NCI-H345 treated with DMSO at 0.1 percent for 48 hours (cell line): ENCODE data around the gene AP4M1.
"Not testable (repeated sequence)": the region's sequence is repeated elsewhere in the genome, so short reads cannot be mapped to it uniquely, and the experiment has no call there.

Experiments used
- DNase-seq: peaks from one replicate; lab custom pipeline; 2025; ENCODE audit not compliant: unreplicated experiment; lab: John Stamatoyannopoulos, UW

AP4M1 gene

GRCh38 chr7:100130220-100130607 lies 28.8 kb downstream of the AP4M1 start:
- not testable (repeated sequence) for DNase-seq

DNA sequence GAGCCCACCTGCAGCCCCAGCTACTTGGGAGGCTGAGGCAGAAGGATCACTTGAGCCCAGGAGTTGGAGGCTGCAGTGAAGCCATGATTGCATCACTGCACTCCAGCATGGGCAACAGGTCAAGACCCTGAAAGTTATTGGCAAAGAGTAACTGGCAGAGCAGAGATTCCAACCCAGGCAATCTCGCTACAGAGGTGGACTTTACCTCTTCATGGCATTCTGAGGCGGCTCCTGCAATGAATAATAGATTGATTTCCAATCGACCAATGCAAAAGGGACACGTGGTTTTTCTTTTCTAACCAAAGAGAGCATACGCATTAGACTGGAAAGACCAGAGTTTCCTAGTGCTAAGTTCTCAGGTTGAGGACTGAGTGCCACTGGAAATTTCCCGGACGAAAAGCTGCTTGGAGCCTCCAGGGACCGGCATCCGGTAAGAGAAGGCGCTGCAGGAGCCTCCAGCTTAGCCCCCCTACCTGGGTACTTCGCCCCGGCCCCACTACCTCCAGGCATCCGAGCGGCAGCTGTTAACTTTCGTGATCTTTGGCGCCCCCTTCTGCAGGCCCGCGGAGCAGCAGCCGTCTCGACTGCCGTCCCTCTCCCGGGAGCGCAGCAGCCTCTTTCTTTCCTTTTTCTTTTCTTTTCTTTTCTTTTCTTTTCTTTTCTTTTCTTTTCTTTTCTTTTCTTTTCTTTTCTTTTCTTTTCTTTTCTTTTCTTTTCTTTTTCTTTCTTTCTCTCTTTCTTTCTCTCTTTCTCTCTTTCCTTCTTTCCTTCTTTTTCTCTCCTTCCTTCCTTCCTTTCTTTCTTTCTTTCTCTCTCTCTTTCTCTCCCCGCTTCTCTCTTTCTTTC lies 29.4 kb downstream of the AP4M1 start:
- DNase-seq: peak; percentile 57

DNA sequence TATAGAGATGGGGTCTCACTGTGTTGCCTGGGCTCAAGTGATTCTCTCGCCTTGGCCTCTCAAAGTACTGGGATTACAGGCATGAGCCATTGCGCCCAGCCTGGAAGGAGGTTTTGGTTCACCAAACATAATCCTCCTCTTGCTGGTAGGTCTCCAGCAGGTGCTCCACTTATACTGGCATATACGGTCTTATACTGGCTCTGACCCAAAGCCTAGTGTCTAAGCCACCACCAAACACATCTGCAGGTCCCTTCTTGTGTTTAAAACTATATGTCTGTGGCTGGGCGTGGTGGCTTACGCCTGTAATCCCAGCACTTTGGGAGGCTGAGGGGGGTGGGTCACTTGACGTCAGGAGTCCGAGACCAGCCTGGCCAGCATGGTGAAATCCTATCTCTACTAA lies 30.7 kb downstream of the AP4M1 start:
- no peak for DNase-seq

DNA sequence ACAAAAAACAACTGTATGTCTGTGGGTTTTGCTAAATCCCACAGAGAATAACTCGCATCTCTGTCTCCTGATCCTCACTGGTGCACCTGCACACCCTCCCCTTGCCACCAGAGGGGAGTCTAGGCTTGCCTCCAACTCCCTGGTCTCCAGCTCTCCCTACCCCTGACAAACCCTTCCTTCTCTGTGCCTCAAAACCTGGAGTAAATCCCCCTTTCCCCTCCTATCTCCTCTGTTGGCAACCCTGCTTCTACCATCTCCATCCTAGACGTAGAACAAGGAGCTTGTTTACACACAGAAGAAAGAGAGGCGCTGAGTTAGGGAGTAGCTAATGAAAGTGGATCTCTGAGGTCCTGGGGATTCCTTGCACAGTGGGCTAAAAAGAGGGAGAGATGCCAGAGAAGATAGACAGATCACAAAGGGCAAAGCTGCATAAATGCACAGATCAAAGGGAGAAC lies 31.3 kb downstream of the AP4M1 start:
- DNase-seq: peak; percentile 24

DNA sequence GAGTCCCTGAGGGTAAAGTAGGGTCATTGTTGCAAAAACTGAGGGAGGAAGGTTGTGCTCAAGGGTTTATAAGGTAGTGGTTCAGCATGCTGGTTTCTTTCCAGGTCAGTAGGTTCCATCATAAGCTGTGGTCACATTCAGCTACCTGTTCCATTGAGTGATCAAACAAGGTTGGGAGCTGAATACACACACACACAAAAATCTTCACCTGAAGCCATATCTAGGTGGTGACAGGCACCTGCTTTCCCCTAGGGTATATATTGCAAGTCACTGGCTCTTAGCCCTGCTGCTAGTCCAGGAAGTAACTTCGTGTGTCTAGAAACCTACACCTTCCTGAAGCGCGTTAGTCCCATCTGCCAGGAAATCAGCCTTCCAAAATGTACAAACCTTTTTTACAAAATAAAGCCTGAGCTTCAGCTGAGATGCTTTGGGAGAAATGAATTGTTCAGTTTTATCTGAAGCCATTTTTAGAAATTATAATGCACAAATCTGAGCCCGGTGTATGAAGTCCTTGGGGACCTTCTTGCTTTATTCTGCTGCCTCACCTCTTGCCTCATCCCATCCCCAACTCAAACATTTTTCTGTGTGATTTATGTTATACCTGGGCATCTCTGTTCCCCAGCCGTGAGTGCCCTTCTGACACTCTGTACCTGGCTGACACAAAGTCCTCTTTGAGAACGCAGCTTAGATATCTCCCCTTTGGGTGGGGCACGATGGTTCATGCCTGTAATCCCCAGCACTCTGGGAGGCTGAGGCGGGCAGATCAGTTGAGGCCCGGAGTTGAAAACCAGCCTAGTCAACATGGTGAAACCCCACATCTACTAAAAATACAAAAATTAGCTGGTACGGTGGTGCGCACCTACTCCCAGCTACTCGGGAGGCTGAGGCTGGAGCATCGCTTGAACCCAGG lies 36.7 kb downstream of the AP4M1 start:
- no peak for DNase-seq

GRCh38 chr7:100141555-100141949 lies 40.1 kb downstream of the AP4M1 start:
- no peak for DNase-seq

- no peak for DNase-seq
Observed at GRCh38 chr7:100142461-100142860, 41.0 kb downstream of the AP4M1 start.

- not testable (repeated sequence) for DNase-seq
Observed at GRCh38 chr7:100146350-100146749, 44.9 kb downstream of the AP4M1 start.

DNA sequence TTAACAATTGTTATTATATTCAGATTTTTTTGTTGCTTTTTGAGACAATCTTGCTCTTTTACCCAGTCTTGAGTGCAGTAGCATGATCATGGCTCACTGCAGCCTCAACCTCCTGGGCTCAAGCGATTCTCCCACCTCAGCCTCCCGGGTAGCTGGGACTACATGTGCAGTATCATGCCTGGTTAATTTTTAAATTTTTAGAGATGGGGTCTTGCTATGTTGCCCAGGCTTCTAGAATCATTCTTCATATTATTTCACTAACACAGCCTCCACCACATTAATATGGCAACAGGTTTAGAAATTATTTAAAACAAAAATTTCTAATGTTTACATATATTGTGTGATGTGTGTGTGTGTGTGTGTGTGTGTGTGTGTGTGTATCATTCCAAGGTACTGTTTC lies 45.8 kb downstream of the AP4M1 start:
- no peak for DNase-seq

DNA sequence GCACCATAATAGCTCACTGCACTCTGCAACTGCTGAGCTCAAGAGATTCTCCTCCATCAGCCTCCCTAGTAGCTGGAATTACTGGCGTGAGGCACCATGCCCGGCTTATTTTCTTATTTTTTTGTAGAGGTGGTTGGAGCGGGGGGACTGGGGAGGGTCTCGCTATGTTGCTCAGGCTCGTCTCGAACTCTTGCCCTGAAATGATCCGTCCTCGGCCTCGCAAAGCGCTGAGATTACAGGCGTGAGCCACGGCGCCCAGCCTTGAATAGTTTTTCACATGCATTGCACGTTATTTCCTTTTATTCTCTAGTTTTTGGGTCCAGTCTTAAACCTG lies 46.7 kb downstream of the AP4M1 start:
- no peak for DNase-seq

- DNase-seq: peak; percentile 99
Observed at GRCh38 chr7:100148559-100149328, 47.3 kb downstream of the AP4M1 start, which contains the start of gene LAMTOR4. LAMTOR4 (plus strand) TSS chr7:100148918; CDS start chr7:100148973, 55 bp downstream.

GRCh38 chr7:100152404-100152803 lies 51.0 kb downstream of the AP4M1 start:
- no peak for DNase-seq

- no peak for DNase-seq
Observed at GRCh38 chr7:100152937-100153666, 51.7 kb downstream of the AP4M1 start.

DNA sequence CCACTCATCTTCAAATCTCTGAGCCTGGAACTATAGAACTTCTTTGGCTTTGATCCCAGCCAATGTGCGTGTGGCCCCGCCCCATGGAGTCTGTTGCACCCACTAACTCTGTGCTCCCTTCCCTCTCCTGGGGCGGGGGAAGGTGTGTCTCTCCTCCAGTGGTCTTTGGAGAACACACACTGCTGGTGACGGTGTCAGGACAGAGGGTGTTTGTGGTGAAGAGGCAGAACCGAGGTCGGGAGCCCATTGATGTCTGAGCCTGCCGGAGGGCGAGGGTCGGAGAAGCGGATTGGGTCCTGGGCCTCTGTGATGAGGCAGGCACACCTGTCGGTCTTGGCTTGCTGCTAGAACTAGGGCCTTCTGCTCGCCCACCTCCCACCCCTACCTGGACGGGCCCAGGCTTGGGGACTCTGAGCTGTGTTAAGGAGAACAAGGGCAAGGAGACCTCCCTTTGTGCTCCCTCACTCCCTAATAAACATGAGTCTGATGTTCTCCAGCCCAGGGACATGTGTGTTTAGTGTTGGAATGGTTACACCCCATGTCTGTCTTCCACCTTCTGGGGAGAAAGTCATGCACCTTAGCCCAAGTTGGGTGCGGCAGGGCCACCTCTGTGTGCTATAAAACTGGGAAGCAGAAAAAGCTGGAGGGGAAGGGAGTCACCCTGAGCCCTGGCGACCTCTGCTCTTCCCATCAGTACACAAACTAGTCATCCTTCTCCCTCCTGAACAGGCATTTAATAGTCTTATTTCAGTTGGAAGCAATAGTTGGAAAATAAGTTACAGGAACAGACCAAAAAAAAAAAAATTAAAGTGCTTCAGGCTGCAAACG lies 52.5 kb downstream of the AP4M1 start:
- DNase-seq: no peak

DNA sequence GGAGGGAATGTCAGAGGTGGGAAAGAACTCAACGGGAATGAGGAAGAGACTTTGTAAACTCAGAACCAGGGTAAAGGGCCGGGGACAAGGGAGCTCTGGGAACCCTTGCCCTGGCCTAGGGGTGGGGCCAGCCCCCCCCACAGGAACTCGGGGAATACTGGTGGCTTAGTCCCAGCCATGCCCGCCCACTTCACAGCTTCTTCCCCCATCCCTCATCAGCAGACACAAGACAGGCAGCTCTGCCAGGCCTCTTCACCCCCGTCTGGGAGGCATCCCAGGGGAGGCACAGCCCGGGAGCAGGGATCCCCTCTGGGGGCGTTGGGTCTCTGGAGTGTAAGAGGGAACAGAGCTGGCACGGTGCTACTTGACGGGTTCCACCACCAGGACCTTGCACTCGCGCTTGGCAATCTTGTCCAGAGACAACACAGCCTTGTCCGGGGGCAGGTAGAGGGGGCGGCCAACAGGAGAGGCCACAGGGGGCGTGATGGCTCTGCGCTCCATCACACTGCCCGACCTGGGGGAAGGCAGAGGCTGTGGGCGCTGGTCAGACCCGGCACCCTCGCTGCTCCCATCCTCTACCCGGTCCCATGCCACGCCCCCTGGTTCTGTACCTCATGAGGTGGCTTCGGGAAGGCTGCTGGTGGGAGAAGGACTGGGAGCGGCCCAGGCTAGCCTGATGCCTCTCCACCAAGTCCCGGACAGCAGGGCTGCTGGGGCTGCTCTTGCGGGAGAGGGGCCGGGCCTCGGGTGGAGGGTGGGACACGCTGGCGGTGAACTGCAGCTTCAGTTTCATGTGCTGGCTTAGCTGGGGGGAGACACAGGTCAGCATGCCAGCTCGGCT lies 53.4 kb downstream of the AP4M1 start:
- no peak for DNase-seq

DNA sequence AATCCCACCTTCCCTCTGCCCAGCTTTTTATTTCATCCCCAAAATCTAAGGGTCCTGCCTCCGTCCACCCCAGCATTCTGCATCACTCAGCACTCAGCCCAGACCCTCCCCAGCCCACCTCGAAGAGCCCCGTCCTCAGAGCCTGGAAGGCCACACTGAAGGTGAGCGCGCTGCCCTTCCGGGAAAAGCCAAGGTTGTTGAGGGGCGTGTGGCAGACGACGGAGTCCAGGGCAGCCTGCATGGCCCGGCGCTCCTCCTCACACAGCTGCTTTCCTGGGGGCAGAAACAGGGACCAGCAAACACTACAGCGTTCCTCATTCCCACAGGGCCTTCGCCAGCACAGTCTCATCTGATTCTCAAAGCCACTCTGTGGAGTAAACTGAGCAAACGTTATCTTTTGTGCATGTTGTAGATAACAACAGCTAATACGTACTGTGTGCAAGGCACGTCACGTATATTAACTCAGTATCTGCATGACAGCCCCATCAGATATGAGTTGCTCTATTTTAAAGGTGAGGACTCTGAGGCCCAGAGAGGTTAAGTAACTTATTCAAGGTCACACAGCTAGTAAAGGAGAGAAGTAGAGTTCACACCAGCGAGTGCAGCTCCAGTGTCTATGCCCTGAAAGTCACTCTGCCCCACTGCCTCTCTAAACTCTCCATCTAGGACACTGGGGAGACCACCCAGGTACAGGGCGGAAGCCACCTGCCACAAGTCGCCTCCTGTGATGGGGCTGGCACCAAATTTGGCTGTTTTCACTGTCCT lies 54.3 kb downstream of the AP4M1 start:
- DNase-seq: no peak

GRCh38 chr7:100156331-100157068 lies 55.1 kb downstream of the AP4M1 start:
- DNase-seq: no peak

DNA sequence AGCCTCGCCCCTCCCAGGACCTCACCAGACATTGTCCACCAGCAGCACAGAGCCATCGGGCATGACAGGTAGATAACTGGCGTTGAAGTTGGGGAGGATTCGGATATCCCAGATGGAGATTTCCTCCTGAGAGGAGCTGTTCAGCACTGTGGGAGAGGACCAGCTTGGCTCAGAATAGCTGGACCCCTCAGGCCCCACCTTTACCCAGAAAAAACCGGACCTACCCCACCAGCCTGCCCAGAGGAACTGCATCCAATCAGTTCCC lies 55.6 kb downstream of the AP4M1 start:
- DNase-seq: no peak
